Esophagus squamous epithelium (tissue), 4 donors: ENCODE measurements around the gene THSD7B.

Source experiments
- CTCF ChIP-seq, 6 experiments: fragments of 450-650 bp in 4 of 6; fragments of 200-600 bp in 2 of 6; sonication (generic) in 2 of 6; IDR thresholded peaks; one replicate each; pipeline ENCODE4 v1.5.1; 2016 to 2019; ENCODE audit warnings: antibody characterized with exemption in 6 of 6, mild to moderate bottlenecking in 4 of 6, moderate library complexity in 4 of 6
- POLR2A ChIP-seq, 4 donors: fragments of 450-650 bp; IDR thresholded peaks; one replicate each; pipeline ENCODE4 v1.6.1; 2017; ENCODE audit warnings: antibody characterized with exemption in 4 of 4, mild to moderate bottlenecking in 4 of 4, moderate library complexity in 3 of 4

- TF ChIP-seq CTCF (IDR thresholded peaks at IDR 0.05) = no peak
- no peak for TF ChIP-seq POLR2A (IDR thresholded peaks at IDR 0.05)
Measured at GRCh38 chr2:137507237-137507636, 741.9 kb downstream of the THSD7B start.
